Gastroesophageal sphincter (tissue), 2 donors: Measurements from ENCODE around the gene TLX1.

Experiments used
- EP300 ChIP-seq: sonication (generic); formaldehyde crosslinking; IDR thresholded peaks from one replicate; pipeline ENCODE4 v1.6.1; 2017; ENCODE audit warnings: antibody characterized with exemption, mild to moderate bottlenecking
- POLR2A ChIP-seq, 2 donors: fragments of 450-650 bp; IDR thresholded peaks; one replicate each; pipeline ENCODE4 v1.6.1; 2017; ENCODE audit warnings: antibody characterized with exemption in 2 of 2, mild to moderate bottlenecking in 2 of 2, moderate library complexity in 1 of 2
- POLR2AphosphoS5 ChIP-seq: sonication (generic); formaldehyde crosslinking; IDR thresholded peaks from one replicate; pipeline ENCODE4 v1.6.1; 2017; ENCODE audit warnings: antibody characterized with exemption

DNA sequence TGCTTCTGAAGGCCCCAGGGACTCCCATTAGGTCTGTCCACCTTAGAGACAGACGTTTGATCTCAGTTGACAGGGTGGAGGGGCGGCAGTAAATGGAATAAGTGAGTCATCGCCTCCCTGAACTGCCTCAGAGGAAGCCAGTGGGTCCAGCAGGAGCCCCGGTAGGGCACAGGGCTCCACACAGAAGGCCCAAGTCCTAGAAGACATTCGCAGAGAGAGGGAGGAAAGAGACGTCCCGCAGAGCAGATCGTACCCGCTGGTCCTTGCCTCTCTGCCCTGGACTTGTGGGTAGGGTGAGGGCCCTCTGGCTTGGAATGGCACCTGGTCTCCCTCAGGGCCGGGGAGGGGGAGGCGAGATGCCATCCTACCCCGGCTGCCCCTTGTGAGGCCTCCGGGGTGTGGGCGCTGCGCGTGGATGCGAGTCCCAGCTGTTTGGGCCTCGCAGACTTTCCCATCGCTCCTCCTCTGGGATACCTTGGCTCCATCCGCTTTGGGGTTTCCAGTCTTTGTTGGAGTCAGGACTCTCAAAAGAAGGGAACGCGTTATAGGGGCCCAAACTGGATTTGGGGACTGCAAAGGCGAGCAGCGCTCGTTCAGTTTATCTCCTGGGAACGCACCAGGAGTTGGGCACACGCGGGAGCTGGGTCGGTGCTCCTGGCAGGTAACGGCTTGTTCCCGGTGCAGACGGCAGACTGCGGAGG, 5.1 kb downstream of the TLX1 start:
- TF ChIP-seq POLR2A (IDR thresholded peaks at IDR 0.05) (no peak), POLR2AphosphoS5 (no peak), EP300 (no peak)
